Parathyroid adenoma (tissue), 2 donors: ENCODE measurements around the gene DYNLT4.
A peak's percentile ranks its signal among the peaks of the same experiment; 100 is the strongest.

Experiments
- H2AFZ ChIP-seq: fragments of 300-600 bp; sonication (generic); one replicate; pipeline ENCODE4 v1.7.0; 2017; ENCODE audit warnings: antibody characterized with exemption, mild to moderate bottlenecking
- H3K27ac ChIP-seq: fragments of 300-600 bp; sonication (generic); one replicate; pipeline ENCODE4 v1.7.0; 2017
- H3K27me3 ChIP-seq: fragments of 300-600 bp; sonication (generic); one replicate; pipeline ENCODE4 v1.7.0; 2017; ENCODE audit warnings: low read length; ENCODE audit not compliant: control insufficient read depth, insufficient read depth
- H3K36me3 ChIP-seq: fragments of 300-600 bp; sonication (generic); one replicate; pipeline ENCODE4 v1.7.0; 2017; ENCODE audit warnings: low read length; ENCODE audit not compliant: control insufficient read depth, insufficient read depth
- H3K4me1 ChIP-seq: fragments of 300-600 bp; sonication (generic); one replicate; pipeline ENCODE4 v1.7.0; 2017; ENCODE audit warnings: control low read depth
- H3K4me2 ChIP-seq: fragments of 300-600 bp; sonication (generic); one replicate; pipeline ENCODE4 v1.7.0; 2017; ENCODE audit warnings: low read length
- H3K4me3 ChIP-seq: fragments of 300-600 bp; sonication (generic); one replicate; pipeline ENCODE4 v1.7.0; 2017; ENCODE audit warnings: low read depth, low read length
- H3K79me2 ChIP-seq: fragments of 300-600 bp; sonication (generic); one replicate; pipeline ENCODE4 v1.7.0; 2017; ENCODE audit warnings: control low read depth
- H3K9ac ChIP-seq: fragments of 300-600 bp; sonication (generic); one replicate; pipeline ENCODE4 v1.7.0; 2017; ENCODE audit warnings: mild to moderate bottlenecking
- H3K9me3 ChIP-seq: fragments of 300-600 bp; sonication (generic); one replicate; pipeline ENCODE4 v1.7.0; 2017; ENCODE audit warnings: low read length; ENCODE audit not compliant: control insufficient read depth
- TF ChIP-seq, protein P1 (sequence below): fragments of 300-600 bp; sonication (generic); IDR thresholded peaks from one replicate; pipeline ENCODE4 v1.7.0; 2017; ENCODE audit warnings: antibody characterized with exemption, mild to moderate bottlenecking
- donor health status: primary hyperparathyroidism.

Gene DYNLT4

DNA sequence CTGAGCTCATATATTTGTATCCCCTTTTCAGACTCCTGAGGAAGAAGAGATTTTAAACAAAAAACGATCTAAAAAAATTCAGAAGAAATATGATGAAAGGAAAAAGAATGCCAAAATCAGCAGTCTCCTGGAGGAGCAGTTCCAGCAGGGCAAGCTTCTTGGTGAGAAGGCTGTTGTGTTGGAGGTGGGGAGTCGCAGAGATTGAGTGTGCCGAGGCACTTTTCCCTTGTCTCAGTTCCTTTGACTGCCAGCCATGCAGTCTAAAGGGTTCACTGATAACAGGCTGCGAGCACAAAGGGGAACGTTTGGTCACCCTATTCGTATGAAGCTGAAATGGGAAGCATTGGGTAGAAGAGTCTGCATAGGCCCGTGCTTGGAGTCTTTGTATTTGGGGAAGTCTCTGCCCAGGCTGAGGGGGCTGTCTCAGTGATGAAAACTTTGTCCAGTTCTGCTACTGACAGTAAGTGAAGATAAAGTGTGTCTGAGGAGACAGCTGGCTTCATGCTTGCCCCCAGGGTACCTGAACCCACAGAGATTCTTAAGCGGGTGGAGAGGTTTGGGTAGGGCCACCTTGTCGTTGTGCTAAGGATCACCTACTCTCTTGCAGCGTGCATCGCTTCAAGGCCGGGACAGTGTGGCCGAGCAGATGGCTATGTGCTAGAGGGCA lies 29.0 kb downstream of the DYNLT4 start:
- H3K4me1 ChIP-seq = no peaks in the 10 kb centered on the region
- no peak overlapping the region for H2AFZ ChIP-seq
- H3K4me3 ChIP-seq = no peak overlapping the region
- no peak overlapping the region for H3K4me2 ChIP-seq
- TF ChIP-seq, protein P1, sequence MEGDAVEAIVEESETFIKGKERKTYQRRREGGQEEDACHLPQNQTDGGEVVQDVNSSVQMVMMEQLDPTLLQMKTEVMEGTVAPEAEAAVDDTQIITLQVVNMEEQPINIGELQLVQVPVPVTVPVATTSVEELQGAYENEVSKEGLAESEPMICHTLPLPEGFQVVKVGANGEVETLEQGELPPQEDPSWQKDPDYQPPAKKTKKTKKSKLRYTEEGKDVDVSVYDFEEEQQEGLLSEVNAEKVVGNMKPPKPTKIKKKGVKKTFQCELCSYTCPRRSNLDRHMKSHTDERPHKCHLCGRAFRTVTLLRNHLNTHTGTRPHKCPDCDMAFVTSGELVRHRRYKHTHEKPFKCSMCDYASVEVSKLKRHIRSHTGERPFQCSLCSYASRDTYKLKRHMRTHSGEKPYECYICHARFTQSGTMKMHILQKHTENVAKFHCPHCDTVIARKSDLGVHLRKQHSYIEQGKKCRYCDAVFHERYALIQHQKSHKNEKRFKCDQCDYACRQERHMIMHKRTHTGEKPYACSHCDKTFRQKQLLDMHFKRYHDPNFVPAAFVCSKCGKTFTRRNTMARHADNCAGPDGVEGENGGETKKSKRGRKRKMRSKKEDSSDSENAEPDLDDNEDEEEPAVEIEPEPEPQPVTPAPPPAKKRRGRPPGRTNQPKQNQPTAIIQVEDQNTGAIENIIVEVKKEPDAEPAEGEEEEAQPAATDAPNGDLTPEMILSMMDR = no peak
- no peaks in the 10 kb centered on the region for H3K9me3 ChIP-seq
- H3K79me2 ChIP-seq = no peaks in the 10 kb centered on the region
- H3K27me3 ChIP-seq = no peaks in the 10 kb centered on the region
- no peak overlapping the region for H3K27ac ChIP-seq
- no peaks in the 10 kb centered on the region for H3K36me3 ChIP-seq
- no peak overlapping the region for H3K9ac ChIP-seq

DNA sequence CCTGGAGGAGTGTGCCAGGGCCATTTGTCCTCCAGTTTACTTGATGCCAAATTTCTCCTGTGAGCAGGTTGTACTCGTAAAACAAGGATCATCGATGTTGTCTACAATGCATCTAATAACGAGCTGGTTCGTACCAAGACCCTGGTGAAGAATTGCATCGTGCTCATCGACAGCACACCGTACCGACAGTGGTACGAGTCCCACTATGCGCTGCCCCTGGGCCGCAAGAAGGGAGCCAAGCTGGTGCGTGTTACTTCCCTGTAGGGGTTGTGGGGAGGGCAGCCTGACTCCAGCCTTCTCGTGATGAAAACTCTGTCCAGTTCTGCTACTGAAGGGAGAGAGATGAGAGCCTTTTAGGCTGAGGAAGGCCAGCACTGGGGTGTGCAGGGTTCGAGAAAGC lies 29.6 kb downstream of the DYNLT4 start:
- Histone ChIP-seq H3K36me3 (no peaks in the 10 kb centered on the region), H3K4me3 (no peak overlapping the region)

DNA sequence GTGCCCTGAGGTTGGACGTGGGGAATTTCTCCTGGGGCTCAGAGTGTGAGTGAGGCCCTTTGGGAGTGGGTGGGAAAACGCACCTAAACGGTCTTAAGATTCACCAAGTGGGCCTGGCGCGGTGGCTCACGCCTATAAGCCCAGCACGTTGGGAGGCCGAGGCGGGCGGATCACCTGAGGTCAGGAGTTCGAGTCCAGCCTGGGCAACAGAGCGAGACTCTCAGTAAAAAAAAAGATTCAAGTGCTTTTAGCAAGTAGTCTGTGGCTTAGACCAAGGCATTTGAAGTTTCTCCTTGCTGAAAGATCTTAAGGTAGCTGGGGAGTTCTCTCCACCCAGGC lies 30.5 kb downstream of the DYNLT4 start:
- Histone ChIP-seq H3K27ac (peak overlapping the region; percentile 91), H3K9me3 (no peaks in the 10 kb centered on the region), H3K4me3 (peak overlapping the region; percentile 95), H3K4me2 (peak overlapping the region; percentile 95), H3K36me3 (no peaks in the 10 kb centered on the region), H3K9ac (no peak overlapping the region), H3K79me2 (no peaks in the 10 kb centered on the region), H3K27me3 (no peaks in the 10 kb centered on the region), H3K4me1 (no peaks in the 10 kb centered on the region), H2AFZ (no peak overlapping the region)
- TF ChIP-seq, protein P1 = no peak

More for the DNA sequence above, 29.6 kb downstream of the DYNLT4 start:
- Histone ChIP-seq H3K27me3 (no peaks in the 10 kb centered on the region), H2AFZ (no peak overlapping the region), H3K4me1 (no peaks in the 10 kb centered on the region), H3K27ac (no peak overlapping the region), H3K79me2 (no peaks in the 10 kb centered on the region), H3K4me2 (no peak overlapping the region), H3K9ac (no peak overlapping the region), H3K9me3 (no peaks in the 10 kb centered on the region)
- TF ChIP-seq, protein P1 = no peak

DNA sequence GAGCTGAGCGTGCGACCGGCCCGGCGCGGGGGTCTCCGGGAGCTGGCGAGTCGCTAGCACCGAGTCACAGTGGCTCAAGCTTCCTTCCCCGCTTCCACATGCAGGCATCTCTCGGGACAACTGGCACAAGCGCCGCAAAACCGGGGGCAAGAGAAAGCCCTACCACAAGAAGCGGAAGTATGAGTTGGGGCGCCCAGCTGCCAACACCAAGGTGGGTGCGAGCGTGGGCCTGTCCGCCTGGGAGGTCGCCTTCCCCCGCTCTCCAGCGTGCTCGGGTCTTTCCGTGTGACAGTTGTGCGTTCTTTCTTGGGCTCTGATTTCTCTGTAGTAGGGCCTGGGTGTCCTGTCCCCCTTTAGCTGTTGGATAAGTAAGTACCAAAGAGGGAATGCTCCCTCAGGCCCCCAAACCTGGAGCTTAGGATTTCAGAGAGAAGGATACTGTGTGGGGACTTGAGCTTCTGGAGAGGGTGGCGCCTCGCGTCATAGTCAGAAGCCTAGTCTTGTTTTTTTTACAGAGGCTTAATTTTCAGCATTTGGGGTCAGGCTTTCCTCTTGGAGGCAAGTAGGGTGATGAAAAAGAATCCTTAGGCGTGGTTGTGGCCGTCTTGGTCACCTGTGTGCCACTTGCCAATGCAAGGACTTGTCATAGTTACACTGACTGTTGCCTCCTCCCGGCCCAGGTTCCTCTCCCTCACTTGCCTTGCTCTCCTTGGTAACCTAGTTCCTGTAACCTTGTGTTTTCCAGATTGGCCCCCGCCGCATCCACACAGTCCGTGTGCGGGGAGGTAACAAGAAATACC lies 31.0 kb downstream of the DYNLT4 start:
- TF ChIP-seq, protein P1 = no peak
- Histone ChIP-seq H3K9me3 (no peaks in the 10 kb centered on the region), H2AFZ (peak overlapping the region; percentile 96), H3K27ac (peak overlapping the region; percentile 91), H3K79me2 (no peaks in the 10 kb centered on the region), H3K27me3 (no peaks in the 10 kb centered on the region), H3K9ac (peak overlapping the region; percentile 76), H3K36me3 (no peaks in the 10 kb centered on the region), H3K4me3 (peak overlapping the region; percentile 95), H3K4me1 (no peaks in the 10 kb centered on the region), H3K4me2 (peak overlapping the region; percentile 95)
